GM12874 (cell line): ENCODE results near the gene PDLIM1.

Experiments
- CTCF ChIP-seq: IDR thresholded peaks from 2 replicates; pipeline ENCODE4 v1.5.1; 2011; ENCODE audit warnings: low read depth, mild to moderate bottlenecking, control low read depth, low read length, moderate library complexity; ENCODE audit not compliant: insufficient read depth

Gene PDLIM1

GRCh38 chr10:95241533-95241932, 49.3 kb downstream of the PDLIM1 start:
- no peak for TF ChIP-seq CTCF

DNA sequence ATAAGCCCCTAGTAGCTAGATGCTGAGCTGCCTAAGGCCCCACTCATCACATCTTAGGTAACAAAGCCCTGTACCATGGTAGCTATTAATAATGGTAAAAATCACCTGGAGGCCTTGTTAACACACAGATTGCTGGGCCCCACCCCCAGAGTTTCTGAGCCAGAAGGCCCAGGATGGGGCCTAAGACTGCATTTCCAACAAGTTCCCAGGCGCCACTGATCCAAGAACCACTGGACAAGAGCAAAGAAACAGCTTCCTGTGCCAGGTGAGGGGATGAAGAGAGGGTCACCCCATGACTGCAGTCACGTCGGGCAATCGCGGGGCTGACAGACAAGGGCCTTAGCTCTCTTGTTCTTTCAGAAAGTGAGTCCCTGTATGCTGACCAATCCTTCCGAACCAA, 50.0 kb downstream of the PDLIM1 start:
- TF ChIP-seq CTCF: no peak

GRCh38 chr10:95237376-95238170, 53.2 kb downstream of the PDLIM1 start:
- no peak for TF ChIP-seq CTCF

- no peak for TF ChIP-seq CTCF
Observed at GRCh38 chr10:95236068-95236903, 54.5 kb downstream of the PDLIM1 start.

DNA sequence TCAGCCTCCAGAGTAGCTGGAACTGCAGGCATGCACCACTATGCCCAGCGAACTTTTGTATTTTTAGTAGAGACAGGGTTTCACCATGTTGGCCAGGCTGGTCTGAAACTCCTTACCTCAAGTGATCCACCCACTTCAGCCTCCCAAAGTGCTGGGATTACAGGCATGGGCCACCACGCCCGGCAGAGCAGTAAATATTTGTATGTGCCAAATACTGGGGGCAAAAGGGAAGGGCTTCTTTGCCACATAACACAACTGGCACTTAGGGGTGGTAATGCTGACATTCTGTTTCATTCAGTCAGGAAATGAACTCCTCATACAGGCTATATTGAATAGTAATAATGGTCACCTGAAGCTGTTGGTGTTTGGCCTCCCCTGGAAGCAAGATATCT, 55.1 kb downstream of the PDLIM1 start:
- TF ChIP-seq CTCF: no peak

GRCh38 chr10:95234951-95235350, 55.9 kb downstream of the PDLIM1 start:
- no peak for TF ChIP-seq CTCF

- no peak for TF ChIP-seq CTCF
Observed at GRCh38 chr10:95233377-95234034, 57.3 kb downstream of the PDLIM1 start.
